ENCODE results near the gene GOLGA6L2. TPM values are rescaled to one million over a fixed set of nuclear protein-coding genes. Genes with fewer than 3 reads are reported as not detected.
"Not testable (repeated sequence)": the region's sequence is repeated elsewhere in the genome, so short reads cannot be mapped to it uniquely, and the experiment has no call there.

The GOLGA6L2 gene
- total RNA-seq, 1 donor from 2014 or later, result not detected

DNA sequence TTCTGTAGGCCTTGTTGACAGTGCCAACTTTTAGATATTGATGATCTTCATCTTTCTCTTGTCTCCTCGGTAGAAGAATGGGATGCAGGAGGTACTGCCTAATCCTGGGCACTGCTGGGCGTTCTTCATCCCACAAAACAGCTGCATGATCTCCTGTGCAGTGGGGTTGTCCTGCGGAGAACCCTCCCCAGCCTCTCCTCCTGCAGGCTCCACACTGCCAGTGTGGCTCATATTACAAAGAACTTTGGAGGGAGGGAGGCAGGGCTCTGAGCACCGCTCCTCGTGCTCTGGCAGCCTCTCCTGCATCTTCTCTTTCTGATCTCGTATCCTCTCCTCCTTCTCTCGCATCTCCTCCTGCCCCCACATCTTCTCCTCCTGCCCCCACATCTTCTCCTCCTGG, 7.5 kb downstream of the GOLGA6L2 start:
- H3K27me3 Mint-ChIP-seq (ENCODE audit: low read depth), result peaks cover 2% of the 10 kb centered on the region
- no peaks in the 10 kb centered on the region for H3K4me1 Mint-ChIP-seq (ENCODE audit: low read depth)
- H3K4me3 Mint-ChIP-seq (ENCODE audit: unreplicated experiment), result no peak overlapping the region
- no peaks in the 10 kb centered on the region for H3K36me3 Mint-ChIP-seq (ENCODE audit: low read depth)
- H3K27ac Mint-ChIP-seq (ENCODE audit: unreplicated experiment), result no peak overlapping the region
- DNase-seq (ENCODE audit: low spot score), result no peak
- TF ChIP-seq, protein P1, sequence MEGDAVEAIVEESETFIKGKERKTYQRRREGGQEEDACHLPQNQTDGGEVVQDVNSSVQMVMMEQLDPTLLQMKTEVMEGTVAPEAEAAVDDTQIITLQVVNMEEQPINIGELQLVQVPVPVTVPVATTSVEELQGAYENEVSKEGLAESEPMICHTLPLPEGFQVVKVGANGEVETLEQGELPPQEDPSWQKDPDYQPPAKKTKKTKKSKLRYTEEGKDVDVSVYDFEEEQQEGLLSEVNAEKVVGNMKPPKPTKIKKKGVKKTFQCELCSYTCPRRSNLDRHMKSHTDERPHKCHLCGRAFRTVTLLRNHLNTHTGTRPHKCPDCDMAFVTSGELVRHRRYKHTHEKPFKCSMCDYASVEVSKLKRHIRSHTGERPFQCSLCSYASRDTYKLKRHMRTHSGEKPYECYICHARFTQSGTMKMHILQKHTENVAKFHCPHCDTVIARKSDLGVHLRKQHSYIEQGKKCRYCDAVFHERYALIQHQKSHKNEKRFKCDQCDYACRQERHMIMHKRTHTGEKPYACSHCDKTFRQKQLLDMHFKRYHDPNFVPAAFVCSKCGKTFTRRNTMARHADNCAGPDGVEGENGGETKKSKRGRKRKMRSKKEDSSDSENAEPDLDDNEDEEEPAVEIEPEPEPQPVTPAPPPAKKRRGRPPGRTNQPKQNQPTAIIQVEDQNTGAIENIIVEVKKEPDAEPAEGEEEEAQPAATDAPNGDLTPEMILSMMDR (IDR thresholded peaks at IDR 0.05), result no peak
- peaks cover 5% of the 10 kb centered on the region for H3K9me3 Mint-ChIP-seq (ENCODE audit: low read depth)

DNA sequence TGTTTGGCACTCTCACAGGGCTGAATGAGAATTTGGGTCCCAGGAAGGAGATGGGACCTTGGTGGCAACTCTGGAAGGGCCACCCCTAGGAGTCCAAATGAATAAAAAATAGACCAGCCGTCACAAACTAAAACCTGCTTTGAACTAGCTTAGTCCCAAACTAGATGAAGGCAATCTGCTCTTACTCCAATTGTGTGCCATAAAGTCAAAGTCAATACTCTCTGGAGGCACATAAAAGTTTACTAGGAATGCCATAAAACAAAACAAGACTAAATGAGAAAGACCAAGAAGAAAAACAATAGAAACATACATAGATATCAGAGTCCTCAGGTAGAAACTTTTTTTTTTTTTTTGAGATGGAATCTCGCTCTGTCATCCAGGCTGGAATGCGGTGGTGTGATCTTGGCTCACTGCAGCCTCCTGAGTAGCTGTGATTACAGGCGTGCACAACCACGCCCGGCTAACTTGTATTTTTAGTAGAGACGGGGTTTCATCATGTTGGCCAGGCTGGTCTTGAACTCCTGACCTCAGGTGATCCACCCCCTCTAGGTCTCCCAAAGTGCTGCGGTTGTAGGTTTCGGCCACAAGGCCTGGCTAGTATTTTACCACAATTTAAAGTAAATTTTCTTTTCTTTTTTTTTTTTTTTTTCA, 8.1 kb downstream of the GOLGA6L2 start:
- DNase-seq (ENCODE audit: low spot score), result no peak
- no peaks in the 10 kb centered on the region for H3K4me1 Mint-ChIP-seq (ENCODE audit: low read depth)
- no peak overlapping the region for H3K27ac Mint-ChIP-seq (ENCODE audit: unreplicated experiment)
- H3K9me3 Mint-ChIP-seq (ENCODE audit: low read depth), result peaks cover 5% of the 10 kb centered on the region
- no peak overlapping the region for H3K4me3 Mint-ChIP-seq (ENCODE audit: unreplicated experiment)
- TF ChIP-seq, protein P1 (IDR thresholded peaks at IDR 0.05), result no peak
- H3K27me3 Mint-ChIP-seq (ENCODE audit: low read depth), result peaks cover 2% of the 10 kb centered on the region
- H3K36me3 Mint-ChIP-seq (ENCODE audit: low read depth), result no peaks in the 10 kb centered on the region

DNA sequence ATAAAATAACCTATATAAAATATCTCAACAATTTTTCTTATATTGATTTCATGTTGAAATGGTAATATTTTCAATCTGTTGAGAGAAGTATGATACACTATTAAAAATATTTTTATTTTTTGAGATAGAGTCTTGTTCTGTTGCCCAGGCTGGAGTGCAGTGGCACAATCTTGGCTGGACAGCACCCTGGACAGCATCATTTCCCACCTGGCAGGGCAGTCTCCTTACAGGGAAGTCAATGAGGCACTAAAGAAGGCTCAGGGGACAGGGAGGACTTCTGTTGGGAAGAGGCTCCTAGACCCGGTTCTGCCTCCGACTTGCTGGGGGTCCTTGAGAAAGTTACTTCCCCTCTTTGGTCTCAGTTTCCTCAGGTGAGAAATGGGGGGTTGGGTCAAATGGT, 9.4 kb downstream of the GOLGA6L2 start:
- Mint-ChIP-seq H3K4me1 (ENCODE audit: low read depth) (no peaks in the 10 kb centered on the region), H3K9me3 (ENCODE audit: low read depth) (peaks cover 4% of the 10 kb centered on the region), H3K27me3 (ENCODE audit: low read depth) (peaks cover 2% of the 10 kb centered on the region), H3K4me3 (ENCODE audit: unreplicated experiment) (no peak overlapping the region), H3K27ac (ENCODE audit: unreplicated experiment) (no peak overlapping the region), H3K36me3 (ENCODE audit: low read depth) (no peaks in the 10 kb centered on the region)
- TF ChIP-seq, protein P1 (IDR thresholded peaks at IDR 0.05), result no peak
- DNase-seq (ENCODE audit: low spot score), result no peak

DNA sequence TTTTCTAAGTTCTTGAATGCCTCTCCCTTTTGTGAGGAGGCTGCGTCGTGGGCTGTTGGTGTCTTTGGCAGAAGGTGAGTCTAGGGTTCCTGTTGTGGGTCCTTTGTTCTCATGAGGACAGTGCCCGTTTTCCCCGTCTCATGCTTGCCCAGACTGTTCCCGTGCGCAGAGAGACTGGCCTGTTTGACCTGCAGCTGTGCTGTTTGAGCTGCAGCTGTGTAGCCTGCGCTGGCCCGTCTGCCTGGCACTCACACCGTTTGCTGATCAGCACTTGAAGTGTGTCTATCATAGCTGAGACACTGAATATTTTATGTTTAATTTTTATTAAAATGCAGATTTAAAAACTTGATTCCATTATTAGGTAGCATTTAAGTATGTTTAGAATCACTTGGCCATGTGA, 9.9 kb downstream of the GOLGA6L2 start:
- no peaks in the 10 kb centered on the region for H3K27me3 Mint-ChIP-seq (ENCODE audit: low read depth)
- no peaks in the 10 kb centered on the region for H3K9me3 Mint-ChIP-seq (ENCODE audit: low read depth)
- H3K4me1 Mint-ChIP-seq (ENCODE audit: low read depth), result no peaks in the 10 kb centered on the region
- no peak overlapping the region for H3K27ac Mint-ChIP-seq (ENCODE audit: unreplicated experiment)
- no peaks in the 10 kb centered on the region for H3K36me3 Mint-ChIP-seq (ENCODE audit: low read depth)
- H3K4me3 Mint-ChIP-seq (ENCODE audit: unreplicated experiment), result no peak overlapping the region
- DNase-seq (ENCODE audit: low spot score), result no peak
- TF ChIP-seq, protein P1 (IDR thresholded peaks at IDR 0.05), result no peak

DNA sequence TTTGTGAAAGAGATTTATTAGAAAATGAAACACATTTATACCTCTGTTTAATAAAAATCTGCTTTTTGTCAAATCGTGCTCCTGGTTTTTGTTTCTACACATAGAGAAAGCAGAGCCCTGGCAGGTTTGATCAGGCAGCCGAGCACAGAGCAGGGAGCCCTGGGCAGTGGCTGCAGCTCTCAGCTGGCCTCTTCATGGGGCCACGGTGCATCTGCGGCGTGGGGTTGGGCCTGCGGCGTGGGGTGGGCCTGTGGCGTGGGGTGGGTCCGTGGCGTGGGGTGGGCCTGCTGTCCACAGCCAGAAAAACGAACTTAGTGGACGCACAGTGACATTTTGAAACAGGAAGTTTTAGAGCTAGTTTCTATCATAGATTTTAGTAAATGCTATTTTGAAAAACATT, 10.6 kb downstream of the GOLGA6L2 start:
- DNase-seq (ENCODE audit: low spot score), result peak; percentile 56
- Mint-ChIP-seq H3K4me1 (ENCODE audit: low read depth) (no peaks in the 10 kb centered on the region), H3K27me3 (ENCODE audit: low read depth) (no peaks in the 10 kb centered on the region), H3K27ac (ENCODE audit: unreplicated experiment) (no peak overlapping the region), H3K9me3 (ENCODE audit: low read depth) (no peaks in the 10 kb centered on the region), H3K4me3 (ENCODE audit: unreplicated experiment) (no peak overlapping the region), H3K36me3 (ENCODE audit: low read depth) (no peaks in the 10 kb centered on the region)
- TF ChIP-seq, protein P1 (IDR thresholded peaks at IDR 0.05), result no peak

DNA sequence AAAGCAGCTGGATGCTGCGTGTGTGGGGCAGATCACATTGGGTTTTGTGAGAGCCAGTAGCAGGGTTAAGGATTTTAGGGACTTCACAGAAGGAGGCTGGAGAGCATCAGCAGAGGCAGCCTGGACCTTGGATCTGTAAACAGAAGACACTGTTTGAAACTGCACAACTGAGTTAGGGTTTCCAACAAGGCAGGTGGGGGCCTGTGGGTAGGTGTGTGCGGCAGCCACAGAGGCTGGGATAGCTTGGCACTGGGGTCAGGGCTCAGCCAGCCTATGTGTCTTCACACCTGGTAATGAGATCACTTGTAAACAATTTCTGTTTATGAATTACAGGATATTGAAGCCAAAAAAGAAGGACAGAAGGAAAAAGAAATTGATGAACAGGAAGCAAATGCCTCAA, 12.3 kb downstream of the GOLGA6L2 start:
- not testable (repeated sequence) for H3K4me1 Mint-ChIP-seq (ENCODE audit: low read depth); H3K9me3 Mint-ChIP-seq (ENCODE audit: low read depth); H3K36me3 Mint-ChIP-seq (ENCODE audit: low read depth); H3K4me3 Mint-ChIP-seq (ENCODE audit: unreplicated experiment); H3K27ac Mint-ChIP-seq (ENCODE audit: unreplicated experiment); DNase-seq (ENCODE audit: low spot score); H3K27me3 Mint-ChIP-seq (ENCODE audit: low read depth)

DNA sequence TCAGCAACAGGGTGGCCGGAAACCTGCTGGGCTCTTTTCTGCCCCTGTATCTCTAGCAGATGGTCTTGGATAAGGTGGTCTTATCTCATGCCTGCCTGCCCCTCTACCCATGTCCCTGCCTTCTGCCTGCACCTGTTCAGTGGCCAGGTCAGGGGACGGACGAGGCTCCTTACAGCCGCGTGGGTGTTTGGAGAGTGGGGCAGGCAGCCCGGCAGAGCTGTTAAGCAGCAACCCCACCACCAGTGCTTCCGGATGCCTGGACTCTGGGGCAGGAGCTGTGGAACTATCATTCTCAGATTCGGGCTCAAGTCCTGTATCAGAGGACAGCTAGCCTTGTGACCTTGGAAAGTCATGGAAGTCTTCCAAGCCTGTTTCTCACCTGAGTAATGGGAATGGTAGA, 21.7 kb downstream of the GOLGA6L2 start:
- not testable (repeated sequence) for H3K36me3 Mint-ChIP-seq (ENCODE audit: low read depth); H3K27ac Mint-ChIP-seq (ENCODE audit: unreplicated experiment); H3K4me1 Mint-ChIP-seq (ENCODE audit: low read depth); H3K9me3 Mint-ChIP-seq (ENCODE audit: low read depth); H3K4me3 Mint-ChIP-seq (ENCODE audit: unreplicated experiment); H3K27me3 Mint-ChIP-seq (ENCODE audit: low read depth)
- peak; percentile 54 for DNase-seq (ENCODE audit: low spot score)
